ENCODE measurements around the gene TMEM255B. TPM values are rescaled to one million over a fixed set of nuclear protein-coding genes. Genes with fewer than 3 reads are reported as not detected.
A peak's percentile ranks its signal among the peaks of the same experiment; 100 is the strongest.

The TMEM255B gene
- total RNA-seq, 2 experiments from 2014 or later, result 1.0 to 1.2 TPM

DNA sequence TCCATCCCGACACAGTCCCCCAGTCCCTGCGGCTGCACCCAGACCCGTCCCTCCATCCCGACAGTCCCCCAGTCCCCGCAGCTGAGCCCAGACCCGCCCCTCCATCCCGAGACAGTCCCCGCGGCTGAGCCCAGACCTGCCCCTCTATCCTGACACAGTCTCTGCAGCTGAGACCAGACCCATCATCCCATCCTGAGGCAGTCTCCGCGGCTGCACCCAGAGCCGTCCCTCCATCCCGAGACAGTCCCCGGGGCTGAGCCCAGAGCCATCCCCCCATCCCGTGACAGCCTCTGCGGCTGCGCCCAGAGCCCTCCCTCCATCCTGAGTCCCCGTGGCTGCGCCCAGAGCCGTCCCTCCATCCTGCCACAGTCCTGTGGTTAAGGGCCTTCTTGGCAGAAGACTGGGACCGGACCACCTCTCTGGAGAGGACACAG lies 28.8 kb upstream of the TMEM255B start:
- TF ChIP-seq, protein P1, sequence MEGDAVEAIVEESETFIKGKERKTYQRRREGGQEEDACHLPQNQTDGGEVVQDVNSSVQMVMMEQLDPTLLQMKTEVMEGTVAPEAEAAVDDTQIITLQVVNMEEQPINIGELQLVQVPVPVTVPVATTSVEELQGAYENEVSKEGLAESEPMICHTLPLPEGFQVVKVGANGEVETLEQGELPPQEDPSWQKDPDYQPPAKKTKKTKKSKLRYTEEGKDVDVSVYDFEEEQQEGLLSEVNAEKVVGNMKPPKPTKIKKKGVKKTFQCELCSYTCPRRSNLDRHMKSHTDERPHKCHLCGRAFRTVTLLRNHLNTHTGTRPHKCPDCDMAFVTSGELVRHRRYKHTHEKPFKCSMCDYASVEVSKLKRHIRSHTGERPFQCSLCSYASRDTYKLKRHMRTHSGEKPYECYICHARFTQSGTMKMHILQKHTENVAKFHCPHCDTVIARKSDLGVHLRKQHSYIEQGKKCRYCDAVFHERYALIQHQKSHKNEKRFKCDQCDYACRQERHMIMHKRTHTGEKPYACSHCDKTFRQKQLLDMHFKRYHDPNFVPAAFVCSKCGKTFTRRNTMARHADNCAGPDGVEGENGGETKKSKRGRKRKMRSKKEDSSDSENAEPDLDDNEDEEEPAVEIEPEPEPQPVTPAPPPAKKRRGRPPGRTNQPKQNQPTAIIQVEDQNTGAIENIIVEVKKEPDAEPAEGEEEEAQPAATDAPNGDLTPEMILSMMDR (IDR thresholded peaks at IDR 0.05), result no peak
- peaks cover 9% of the 10 kb centered on the region for H3K4me1 ChIP-seq (ENCODE audit: insufficient read depth, low read length)
- peaks cover 15% of the 10 kb centered on the region for H3K27me3 Mint-ChIP-seq
- peaks cover 7 to 11% of the 10 kb centered on the region in 2 experiments for H3K27me3 ChIP-seq (ENCODE audit: control insufficient read depth in 1 of 2, insufficient read depth in 2 of 2, low read length in 2 of 2)
- H3K9me3 ChIP-seq (ENCODE audit: control insufficient read depth in 1 of 2, insufficient read depth in 1 of 2, low read length in 2 of 2), result peaks cover 0 to 40% of the 10 kb centered on the region in 2 experiments
- H3K36me3 ChIP-seq (ENCODE audit: insufficient read depth, low read length), result no peaks in the 10 kb centered on the region
- no peak overlapping the region for H3K4me3 Mint-ChIP-seq
- ChIA-PET CTCF (no interaction called here), POLR2A (no interaction called here)
- no peaks in the 10 kb centered on the region for H3K9me3 Mint-ChIP-seq
- peak overlapping the region; percentile 65 for H3K27ac Mint-ChIP-seq
- ATAC-seq (ENCODE audit: poor library complexity), result no peak
- intact Hi-C loops (cut with DNase I, micrococcal nuclease), result no loop called here
- H3K27ac ChIP-seq (ENCODE audit: low read depth in 1 of 2, low read length in 2 of 2), result no peak overlapping the region
- H3K4me3 ChIP-seq (ENCODE audit: low read length), result no peak overlapping the region
- no peak for DNase-seq
- H3K4me1 Mint-ChIP-seq (ENCODE audit: low read depth), result no peaks in the 10 kb centered on the region
- peaks cover under 1% of the 10 kb centered on the region for H3K36me3 Mint-ChIP-seq (ENCODE audit: low read depth)

DNA sequence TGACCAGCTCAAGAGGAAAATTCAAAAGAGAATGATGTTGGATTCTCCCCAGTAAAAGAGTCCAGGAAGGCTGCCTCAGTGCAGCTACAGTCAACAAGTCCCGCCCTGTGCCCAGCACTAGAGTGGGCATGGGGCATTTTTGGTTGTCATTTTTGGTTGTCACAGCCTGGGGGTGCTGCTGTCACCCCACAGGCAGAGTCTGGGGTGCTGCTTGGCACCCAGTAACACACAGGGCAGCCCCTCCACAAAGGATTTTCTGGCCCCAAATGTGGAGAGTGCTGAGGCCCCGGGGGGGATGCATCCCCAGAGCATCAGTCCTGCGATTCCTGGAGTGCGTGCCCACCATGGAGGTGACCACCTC lies 28.2 kb upstream of the TMEM255B start:
- Mint-ChIP-seq H3K4me3 (peak overlapping the region; percentile 60), H3K4me1 (ENCODE audit: low read depth) (no peaks in the 10 kb centered on the region), H3K27ac (peak overlapping the region; percentile 65), H3K36me3 (ENCODE audit: low read depth) (no peaks in the 10 kb centered on the region), H3K9me3 (no peaks in the 10 kb centered on the region), H3K27me3 (peaks cover 15% of the 10 kb centered on the region)
- intact Hi-C loops (cut with DNase I, micrococcal nuclease), result no loop called here
- Histone ChIP-seq H3K9me3 (ENCODE audit: control insufficient read depth in 1 of 2, insufficient read depth in 1 of 2, low read length in 2 of 2) (peaks cover 0 to 40% of the 10 kb centered on the region in 2 experiments), H3K4me3 (ENCODE audit: low read length) (no peak overlapping the region), H3K36me3 (ENCODE audit: insufficient read depth, low read length) (no peaks in the 10 kb centered on the region), H3K4me1 (ENCODE audit: insufficient read depth, low read length) (peaks cover 9% of the 10 kb centered on the region), H3K27ac (ENCODE audit: low read depth in 1 of 2, low read length in 2 of 2) (no peak overlapping the region), H3K27me3 (ENCODE audit: control insufficient read depth in 1 of 2, insufficient read depth in 2 of 2, low read length in 2 of 2) (peaks cover 7 to 11% of the 10 kb centered on the region in 2 experiments)
- ATAC-seq (ENCODE audit: poor library complexity) (peak; percentile 52), DNase-seq (no peak)
- CTCF ChIA-PET, result no interaction called here
- TF ChIP-seq, protein P1 (IDR thresholded peaks at IDR 0.05), result no peak
- POLR2A ChIA-PET, result no interaction called here

DNA sequence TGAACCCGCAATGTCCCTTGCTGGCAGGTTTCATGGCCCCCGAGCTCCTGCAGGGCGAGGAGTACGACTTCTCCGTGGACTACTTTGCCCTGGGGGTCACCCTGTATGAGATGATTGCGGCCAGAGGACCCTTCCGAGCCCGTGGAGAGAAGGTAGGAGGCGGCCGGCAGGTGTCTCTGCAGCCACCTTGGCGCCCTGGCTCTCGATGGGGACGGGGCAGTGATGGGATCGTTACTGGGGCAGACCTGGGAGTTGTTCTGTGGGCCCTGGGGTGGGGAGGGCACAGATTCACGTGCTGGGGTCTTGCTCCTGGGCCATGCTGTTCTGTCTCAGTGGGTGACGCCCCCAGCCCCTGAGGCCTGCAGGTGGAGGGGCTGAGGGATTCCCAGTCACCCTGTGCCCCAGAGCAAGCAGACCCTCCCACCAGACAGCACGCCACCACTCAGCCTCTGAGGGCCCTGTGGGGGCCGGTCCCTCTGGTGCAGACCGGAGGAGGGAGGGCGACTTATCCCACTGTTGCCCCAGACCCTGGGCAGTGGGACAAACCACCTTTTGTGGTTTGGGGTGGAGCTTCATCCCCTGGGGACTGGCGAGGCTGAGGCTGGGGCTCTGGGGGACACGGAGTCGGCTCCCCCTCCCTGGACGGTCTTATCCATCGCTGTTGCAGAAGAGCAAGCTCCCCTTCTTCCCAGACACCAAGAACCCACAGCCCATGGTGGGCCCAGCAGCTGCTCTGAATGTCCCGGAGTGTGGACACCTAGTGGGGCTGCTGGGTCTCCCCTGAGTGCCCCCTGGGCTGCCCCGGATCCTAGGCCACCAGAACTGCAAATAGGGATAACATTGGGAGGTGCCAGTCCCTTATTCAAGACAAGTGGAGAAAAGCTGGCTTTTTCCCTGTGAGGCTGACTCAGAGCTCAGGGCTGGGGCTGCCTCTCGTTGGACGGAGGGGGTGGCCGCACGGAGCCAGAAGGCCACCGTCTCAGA lies 27.5 kb upstream of the TMEM255B start:
- ATAC-seq (ENCODE audit: poor library complexity) (no peak), DNase-seq (no peak)
- H3K9me3 Mint-ChIP-seq, result no peaks in the 10 kb centered on the region
- no peak overlapping the region for H3K27ac Mint-ChIP-seq
- H3K36me3 Mint-ChIP-seq (ENCODE audit: low read depth), result no peaks in the 10 kb centered on the region
- H3K4me3 Mint-ChIP-seq, result no peak overlapping the region
- H3K27ac ChIP-seq (ENCODE audit: low read depth in 1 of 2, low read length in 2 of 2), result no peak overlapping the region
- ChIA-PET CTCF (no interaction called here), POLR2A (no interaction called here)
- intact Hi-C loops (cut with DNase I, micrococcal nuclease), result no loop called here
- no peak overlapping the region for H3K4me3 ChIP-seq (ENCODE audit: low read length)
- H3K4me1 Mint-ChIP-seq (ENCODE audit: low read depth), result no peaks in the 10 kb centered on the region
- H3K27me3 Mint-ChIP-seq, result peaks cover 15% of the 10 kb centered on the region
- TF ChIP-seq, protein P1 (IDR thresholded peaks at IDR 0.05), result no peak
- peaks cover 7 to 11% of the 10 kb centered on the region in 2 experiments for H3K27me3 ChIP-seq (ENCODE audit: control insufficient read depth in 1 of 2, insufficient read depth in 2 of 2, low read length in 2 of 2)
- H3K4me1 ChIP-seq (ENCODE audit: insufficient read depth, low read length), result peaks cover 6% of the 10 kb centered on the region
- H3K36me3 ChIP-seq (ENCODE audit: insufficient read depth, low read length), result no peaks in the 10 kb centered on the region
- peaks cover 0 to 38% of the 10 kb centered on the region in 2 experiments for H3K9me3 ChIP-seq (ENCODE audit: control insufficient read depth in 1 of 2, insufficient read depth in 1 of 2, low read length in 2 of 2)

Measured in CD4-positive, alpha-beta T cell (primary cell).